Stimulated activated CD8-positive, alpha-beta memory T cell treated with anti-CD3 and anti-CD28 coated beads, Interleukin-12 subunit alpha, Interleukin-12 subunit beta, amount 100 ng/mL, for 24 hours (primary cell): ENCODE results near the gene SOWAHB.

Source experiments
- DNase-seq: peaks from one replicate; pipeline ENCODE4 v3.0.0-alpha.2; 2020; ENCODE audit errors: extremely low read depth

Gene SOWAHB

GRCh38 chr4:76850010-76850441 lies 47.9 kb downstream of the SOWAHB start:
- DNase-seq, result no peak
